IMR-90 (cell line): ENCODE results near the gene USB1. TPM values are rescaled to one million over a fixed set of nuclear protein-coding genes. Genes with fewer than 3 reads are reported as not detected.

Experiments
- ATAC-seq: fragments of 200-7000 bp; cut with Tn5 transposase; 2 replicates; pipeline ENCODE4 v1.9.1; 2020; ENCODE audit warnings: low read depth, mild to moderate bottlenecking, moderate library complexity
- BruUV-seq: library from RNA; stranded (reverse); fragments of 400-500 nt; replicated peaks from 2 replicates; lab custom pipeline; 2021; lab: Mats Ljungman, UMichigan
- CTCF ChIA-PET: fragments of 300-600 bp; formaldehyde crosslinking; extraction: SDS; loops from one replicate; lab custom pipeline; 2021; ENCODE audit warnings: antibody characterized with exemption; lab: Yijun Ruan, JAX
- POLR2A ChIA-PET: fragments of 300-600 bp; sonication (Branson Sonifier 250); formaldehyde crosslinking; loops from one replicate; lab custom pipeline; 2022; ENCODE audit warnings: antibody characterized with exemption; ENCODE audit not compliant: unreplicated experiment; lab: Charles Lee
- DNase-seq: peaks from one replicate; pipeline ENCODE4 v3.0.0; 2013
- H2AFZ ChIP-seq: replicated peaks from 2 replicates; pipeline ENCODE3; 2013; ENCODE audit warnings: low read length, mild to moderate bottlenecking; ENCODE audit not compliant: poor library complexity
- H2AK5ac ChIP-seq: 2 replicates; pipeline ENCODE4 v1.6.1; 2013; ENCODE audit warnings: low read depth, low read length, inconsistent platforms
- H2AK9ac ChIP-seq: replicated peaks from 2 replicates; pipeline ENCODE3; 2013; ENCODE audit warnings: mild to moderate bottlenecking, low read depth, low read length, moderate library complexity; ENCODE audit not compliant: poor library complexity
- H2BK120ac ChIP-seq: 2 replicates; pipeline ENCODE4 v1.6.1; 2013; ENCODE audit warnings: low read depth, low read length, inconsistent platforms
- H2BK15ac ChIP-seq: 3 replicates; pipeline ENCODE4 v1.6.1; 2013; ENCODE audit warnings: low read depth, low read length, inconsistent platforms
- H2BK20ac ChIP-seq: 2 replicates; pipeline ENCODE4 v1.6.1; 2013; ENCODE audit warnings: low read depth, mild to moderate bottlenecking, inconsistent platforms, low read length, moderate library complexity
- H2BK5ac ChIP-seq: 2 replicates; pipeline ENCODE4 v1.6.1; 2013; ENCODE audit warnings: mild to moderate bottlenecking, low read depth, low read length, inconsistent platforms; ENCODE audit not compliant: poor library complexity, severe bottlenecking
- H3K14ac ChIP-seq: replicated peaks from 2 replicates; pipeline ENCODE4 v1.6.1; 2013; ENCODE audit warnings: low read depth, low read length, inconsistent platforms
- H3K18ac ChIP-seq: 2 replicates; pipeline ENCODE4 v1.6.1; 2013; ENCODE audit warnings: low read depth, low read length, control low read depth
- H3K23ac ChIP-seq: 2 replicates; pipeline ENCODE4 v1.6.1; 2013; ENCODE audit warnings: low read depth, low read length, inconsistent platforms
- H3K27ac ChIP-seq: 2 replicates; pipeline ENCODE4 v1.5.1; 2013; ENCODE audit warnings: mild to moderate bottlenecking, control low read depth, low read length; ENCODE audit not compliant: insufficient read depth
- H3K27me3 ChIP-seq: 2 replicates; pipeline ENCODE4 v1.6.1; 2013; ENCODE audit warnings: low read length; ENCODE audit not compliant: control insufficient read depth, insufficient read depth
- H3K36me3 ChIP-seq: 2 replicates; pipeline ENCODE4 v1.6.1; 2013; ENCODE audit warnings: low read length, mixed read lengths; ENCODE audit not compliant: control insufficient read depth, insufficient read depth
- H3K4ac ChIP-seq: 2 replicates; pipeline ENCODE4 v1.6.1; 2013; ENCODE audit warnings: low read depth, low read length, inconsistent platforms
- H3K4me1 ChIP-seq: 2 replicates; pipeline ENCODE4 v1.6.1; 2013; ENCODE audit warnings: low read length, mixed read lengths; ENCODE audit not compliant: control insufficient read depth, insufficient read depth
- H3K4me2 ChIP-seq: 2 replicates; pipeline ENCODE4 v1.6.1; 2013; ENCODE audit warnings: low read depth, mild to moderate bottlenecking, control low read depth, low read length, moderate library complexity
- H3K4me3 ChIP-seq: 2 replicates; pipeline ENCODE4 v1.5.1; 2013; ENCODE audit warnings: low read depth, mild to moderate bottlenecking, control low read depth, low read length, moderate library complexity; ENCODE audit not compliant: insufficient read depth
- H3K56ac ChIP-seq: 2 replicates; pipeline ENCODE4 v1.6.1; 2013; ENCODE audit warnings: low read length, inconsistent platforms; ENCODE audit not compliant: insufficient read depth; ENCODE audit errors: extremely low read depth
- H3K79me1 ChIP-seq, 2 experiments: 2 replicates each; pipeline ENCODE4 v1.6.1; 2013; ENCODE audit warnings: low read length in 2 of 2, inconsistent platforms in 1 of 2, low read depth in 1 of 2
- H3K9ac ChIP-seq: 2 replicates; pipeline ENCODE4 v1.6.1; 2013; ENCODE audit warnings: low read depth, low read length, control low read depth
- H3K9me1 ChIP-seq: 2 replicates; pipeline ENCODE4 v1.6.1; 2013; ENCODE audit warnings: low read length, inconsistent platforms; ENCODE audit not compliant: insufficient read depth
- H3K9me3 ChIP-seq: 2 replicates; pipeline ENCODE4 v1.6.1; 2013; ENCODE audit warnings: low read length; ENCODE audit not compliant: control insufficient read depth, insufficient read depth
- H4K20me1 ChIP-seq: 2 replicates; pipeline ENCODE4 v1.6.1; 2013; ENCODE audit warnings: low read length, inconsistent platforms; ENCODE audit not compliant: insufficient read depth
- H4K5ac ChIP-seq: 2 replicates; pipeline ENCODE4 v1.6.1; 2013; ENCODE audit warnings: mild to moderate bottlenecking, low read depth, low read length, control low read depth
- H4K8ac ChIP-seq, 2 experiments: 2 replicates each; pipeline ENCODE4 v1.6.1; 2013; ENCODE audit warnings: low read depth in 2 of 2, low read length in 2 of 2, control low read depth in 1 of 2, inconsistent platforms in 1 of 2
- H4K91ac ChIP-seq: 2 replicates; pipeline ENCODE4 v1.6.1; 2013; ENCODE audit warnings: low read depth, low read length, inconsistent platforms; ENCODE audit not compliant: insufficient read depth
- CEBPB ChIP-seq: IDR thresholded peaks from 2 replicates; pipeline ENCODE4 v1.6.1; 2012; ENCODE audit warnings: low read depth, low read length, improper control_type of control experiment
- CHD1 ChIP-seq: IDR thresholded peaks from 2 replicates; pipeline ENCODE4 v1.6.1; 2012; ENCODE audit warnings: low read depth, low read length, improper control_type of control experiment
- ELK1 ChIP-seq: fragments of 150-350 bp; IDR thresholded peaks from 2 replicates; pipeline ENCODE4 v1.6.1; 2016; ENCODE audit warnings: low read depth, mild to moderate bottlenecking, low read length, moderate library complexity, borderline replicate concordance
- FOS ChIP-seq: fragments of 150-350 bp; IDR thresholded peaks from 2 replicates; pipeline ENCODE4 v1.6.1; 2016; ENCODE audit warnings: low read depth, low read length
- MAFK ChIP-seq: IDR thresholded peaks from 2 replicates; pipeline ENCODE4 v1.6.1; 2012; ENCODE audit warnings: low read depth, low read length, improper control_type of control experiment
- MAZ ChIP-seq: IDR thresholded peaks from 2 replicates; pipeline ENCODE4 v1.6.1; 2012; ENCODE audit warnings: low read depth, mild to moderate bottlenecking, low read length, improper control_type of control experiment, moderate library complexity, borderline replicate concordance
- NFE2L2 ChIP-seq: fragments of 150-350 bp; IDR thresholded peaks from 2 replicates; pipeline ENCODE4 v1.6.1; 2016; ENCODE audit warnings: low read depth, mild to moderate bottlenecking, low read length
- RCOR1 ChIP-seq: IDR thresholded peaks from 2 replicates; pipeline ENCODE4 v1.6.1; 2012; ENCODE audit warnings: mild to moderate bottlenecking, low read length, improper control_type of control experiment; ENCODE audit not compliant: insufficient replicate concordance
- RFX5 ChIP-seq: IDR thresholded peaks from 2 replicates; pipeline ENCODE4 v1.8.0; 2012; ENCODE audit warnings: low read depth, mild to moderate bottlenecking, low read length, moderate library complexity
- SMC3 ChIP-seq: fragments of 150-350 bp; IDR thresholded peaks from 2 replicates; pipeline ENCODE4 v1.6.1; 2016; ENCODE audit warnings: low read depth, mild to moderate bottlenecking, antibody characterized with exemption, low read length, moderate library complexity
- USF2 ChIP-seq: fragments of 150-350 bp; IDR thresholded peaks from 2 replicates; pipeline ENCODE4 v1.6.1; 2017; ENCODE audit warnings: mild to moderate bottlenecking, antibody characterized with exemption, low read length, low read depth
- WGBS, 2 experiments: methylation state at CpG; one replicate each; pipeline versions ENCODE4 v1.1.5 to v1.1.7; 2013; ENCODE audit warnings: missing lambda C conversion rate in 2 of 2; ENCODE audit not compliant: insufficient read length in 1 of 2; ENCODE audit errors: extremely low coverage in 2 of 2; 5-methylcytosine and 5-hydroxymethylcytosine counted together
- dilution Hi-C: fragments of 300-500 bp; cut with HindIII; formaldehyde crosslinking; loops from one replicate; pipeline ENCODE4 v1.14.3; 2018; ENCODE audit warnings: low sequenced_read_pairs; ENCODE audit not compliant: unreplicated experiment
- in situ Hi-C: fragments of 300-500 bp; cut with MboI; formaldehyde crosslinking; loops from 3 replicates; pipeline ENCODE4 v1.14.3; 2019; ENCODE audit warnings: low sequenced_read_pairs, inconsistent platforms, mixed read lengths
- intact Hi-C: fragments of 100-400 bp; cut with micrococcal nuclease; formaldehyde crosslinking; loops from 2 replicates; pipeline ENCODE4 v1.10.0; 2022
- polyA plus RNA-seq, 3 experiments: library from polyadenylated mRNA; depleted of rRNA; stranded (reverse); fragments of >200 nt; gene quantifications; 2 replicates each; pipeline ENCODE4 v1.2.3, GENCODE V29; 2012; ENCODE audit warnings: low replicate concordance in 1 of 3
- total RNA-seq: library from RNA; depleted of rRNA; stranded (reverse); fragments of >200 nt; gene quantifications from 2 replicates; pipeline ENCODE4 v1.2.3, GENCODE V29; 2012

USB1 gene
- total and polyA plus RNA-seq, 2 of the 4 experiments (the other 2 are of a cell fraction) = 45.9 to 94.9 TPM

- no peak for ATAC-seq
- Histone ChIP-seq H2BK20ac (no peak overlapping the region), H4K20me1 (no peaks in the 10 kb centered on the region), H2BK5ac (no peak overlapping the region), H3K27me3 (peaks cover 45% of the 10 kb centered on the region), H3K4me1 (no peaks in the 10 kb centered on the region; the same call in 1 of the 2 replicates), H4K8ac (no peak overlapping the region), H3K9me1 (no peaks in the 10 kb centered on the region), H3K4me3 (no peak overlapping the region), H3K79me1 (no peaks in the 10 kb centered on the region), H3K18ac (no peak overlapping the region), H2AK5ac (no peak overlapping the region), H3K4ac (no peak overlapping the region), H2BK15ac (no peak overlapping the region), H3K23ac (no peak overlapping the region), H2AK9ac (no peak overlapping the region), H2AFZ (no peak overlapping the region), H3K56ac (no peak overlapping the region), H3K9me3 (no peaks in the 10 kb centered on the region), H3K14ac (no peak overlapping the region), H3K9ac (no peak overlapping the region), H4K91ac (no peak overlapping the region), H3K4me2 (no peak overlapping the region), H3K36me3 (no peaks in the 10 kb centered on the region), H4K5ac (no peak overlapping the region), H2BK120ac (no peak overlapping the region), H3K27ac (no peak overlapping the region)
- intact Hi-C loops = no loop called here
- dilution Hi-C loops = no loop called here
- no peak for TF ChIP-seq MAZ
- TF ChIP-seq CEBPB = no peak
- no peak for TF ChIP-seq NFE2L2
- no peak for TF ChIP-seq CHD1
- no peak for TF ChIP-seq ELK1
- TF ChIP-seq RCOR1 = no peak
- no peak for TF ChIP-seq SMC3
- TF ChIP-seq MAFK = no peak
- no peak for TF ChIP-seq USF2
- TF ChIP-seq RFX5 = no peak
- no peak for TF ChIP-seq FOS
- WGBS, 2 experiments = 76% methylated on average over 5 of the region's 10 CpGs; no CpG with 5 or more reads in 1 of the 2 experiments
- DNase-seq = no peak
- in situ Hi-C loops = no loop called here
- CTCF ChIA-PET = interaction anchor here (1.1 kb wide), 1 partner anchor 17 kb away, joined by 4 read pairs; no protein-coding TSS in a partner anchor
- POLR2A ChIA-PET = no interaction called here
- BruUV-seq = no TSS peak
Observed at GRCh38 chr16:57964157-57964700, 37.0 kb upstream of the USB1 start.
